Astrocyte (in vitro differentiated cells and primary cell): ENCODE data around the gene PGGHG. TPM values are rescaled to one million over a fixed set of nuclear protein-coding genes. Genes with fewer than 3 reads are reported as not detected.

Experiments used
- DNase-seq: peaks from one replicate; pipeline ENCODE4 v3.0.0-alpha.2; 2010; ENCODE audit warnings: low read depth
- FAIRE-seq: peaks from 2 replicates; lab custom pipeline; 2011; peaks lifted over from hg19 to GRCh38; lab: Jason Lieb, UNC
- H2AFZ ChIP-seq: 2 replicates; pipeline ENCODE4 v1.6.0; 2012; ENCODE audit warnings: low read depth, low read length, inconsistent platforms
- H3K27ac ChIP-seq: 2 replicates; pipeline ENCODE4 v1.5.1; 2011; ENCODE audit warnings: low read depth, low read length, inconsistent platforms
- H3K27me3 ChIP-seq: 2 replicates; pipeline ENCODE4 v1.6.0; 2011; ENCODE audit warnings: low read length, inconsistent platforms; ENCODE audit not compliant: insufficient read depth
- H3K36me3 ChIP-seq: 2 replicates; pipeline ENCODE4 v1.5.1; 2011; ENCODE audit warnings: low read length, inconsistent platforms; ENCODE audit not compliant: insufficient read depth
- H3K4me1 ChIP-seq: 2 replicates; pipeline ENCODE4 v1.5.1; 2011; ENCODE audit warnings: low read length, inconsistent platforms; ENCODE audit not compliant: insufficient read depth
- H3K4me2 ChIP-seq: 2 replicates; pipeline ENCODE4 v1.6.0; 2012; ENCODE audit warnings: low read length, inconsistent platforms
- H3K4me3 ChIP-seq: 2 replicates; pipeline ENCODE4 v1.5.1; 2011; ENCODE audit warnings: low read depth, mild to moderate bottlenecking, low read length, inconsistent platforms; ENCODE audit not compliant: insufficient read depth
- H3K79me2 ChIP-seq: 2 replicates; pipeline ENCODE4 v1.6.0; 2012; ENCODE audit warnings: mild to moderate bottlenecking, low read length, inconsistent platforms; ENCODE audit not compliant: insufficient read depth
- H3K9ac ChIP-seq: 2 replicates; pipeline ENCODE4 v1.6.0; 2012; ENCODE audit warnings: mild to moderate bottlenecking, low read length, inconsistent platforms
- H3K9me3 ChIP-seq: 2 replicates; pipeline ENCODE4 v1.5.1; 2012; ENCODE audit warnings: low read depth, mild to moderate bottlenecking, low read length, inconsistent platforms; ENCODE audit not compliant: insufficient read depth
- H4K20me1 ChIP-seq: 2 replicates; pipeline ENCODE4 v1.6.0; 2012; ENCODE audit warnings: low read length, inconsistent platforms; ENCODE audit not compliant: insufficient read depth
- H3K27ac Mint-ChIP-seq: one replicate; pipeline ENCODE4 v1.8.0; 2021; ENCODE audit warnings: mild to moderate bottlenecking, mixed read lengths; ENCODE audit not compliant: unreplicated experiment
- H3K27me3 Mint-ChIP-seq: one replicate; pipeline ENCODE4 v1.8.0; 2021; ENCODE audit warnings: low read depth, mixed read lengths; ENCODE audit not compliant: unreplicated experiment
- H3K36me3 Mint-ChIP-seq: one replicate; pipeline ENCODE4 v1.8.0; 2021; ENCODE audit warnings: low read depth, mixed read lengths; ENCODE audit not compliant: unreplicated experiment
- H3K4me1 Mint-ChIP-seq: one replicate; pipeline ENCODE4 v1.8.0; 2021; ENCODE audit warnings: low read depth, mixed read lengths; ENCODE audit not compliant: unreplicated experiment
- H3K4me3 Mint-ChIP-seq: one replicate; pipeline ENCODE4 v1.8.0; 2021; ENCODE audit warnings: mild to moderate bottlenecking, moderate library complexity, mixed read lengths; ENCODE audit not compliant: unreplicated experiment
- H3K9me3 Mint-ChIP-seq: one replicate; pipeline ENCODE4 v1.8.0; 2021; ENCODE audit warnings: mild to moderate bottlenecking, mixed read lengths; ENCODE audit not compliant: unreplicated experiment
- EZH2 ChIP-seq: IDR thresholded peaks from 2 replicates; pipeline ENCODE4 v1.6.1; 2012; ENCODE audit warnings: mild to moderate bottlenecking, low read length, inconsistent platforms; ENCODE audit not compliant: insufficient read depth
- total RNA-seq: library from RNA; stranded (reverse); gene quantifications from 2 replicates; pipeline ENCODE4 v1.2.1, GENCODE V29; 2021
- TF ChIP-seq, protein P1 (sequence below): IDR thresholded peaks from 2 replicates; pipeline ENCODE4 v1.5.1; 2011; ENCODE audit warnings: low read depth, mild to moderate bottlenecking, inconsistent platforms, low read length, moderate library complexity; ENCODE audit not compliant: insufficient read depth

The PGGHG gene
- total RNA-seq, 1 donor from 2014 or later = 25.1 TPM

- Histone ChIP-seq H2AFZ (no peak overlapping the region), H3K9ac (no peak overlapping the region), H3K79me2 (no peaks in the 10 kb centered on the region), H3K27ac (no peak overlapping the region), H3K9me3 (no peaks in the 10 kb centered on the region), H3K4me1 (no peaks in the 10 kb centered on the region), H4K20me1 (no peaks in the 10 kb centered on the region), H3K36me3 (no peaks in the 10 kb centered on the region), H3K4me2 (no peak overlapping the region), H3K27me3 (peaks cover 13% of the 10 kb centered on the region), H3K4me3 (no peak overlapping the region)
- Mint-ChIP-seq H3K27me3 (peaks cover 27% of the 10 kb centered on the region), H3K36me3 (no peaks in the 10 kb centered on the region), H3K4me1 (no peaks in the 10 kb centered on the region), H3K4me3 (no peak overlapping the region), H3K9me3 (peaks cover 2% of the 10 kb centered on the region), H3K27ac (no peak overlapping the region)
- FAIRE-seq (no peak), DNase-seq (no peak)
- TF ChIP-seq, protein P1, sequence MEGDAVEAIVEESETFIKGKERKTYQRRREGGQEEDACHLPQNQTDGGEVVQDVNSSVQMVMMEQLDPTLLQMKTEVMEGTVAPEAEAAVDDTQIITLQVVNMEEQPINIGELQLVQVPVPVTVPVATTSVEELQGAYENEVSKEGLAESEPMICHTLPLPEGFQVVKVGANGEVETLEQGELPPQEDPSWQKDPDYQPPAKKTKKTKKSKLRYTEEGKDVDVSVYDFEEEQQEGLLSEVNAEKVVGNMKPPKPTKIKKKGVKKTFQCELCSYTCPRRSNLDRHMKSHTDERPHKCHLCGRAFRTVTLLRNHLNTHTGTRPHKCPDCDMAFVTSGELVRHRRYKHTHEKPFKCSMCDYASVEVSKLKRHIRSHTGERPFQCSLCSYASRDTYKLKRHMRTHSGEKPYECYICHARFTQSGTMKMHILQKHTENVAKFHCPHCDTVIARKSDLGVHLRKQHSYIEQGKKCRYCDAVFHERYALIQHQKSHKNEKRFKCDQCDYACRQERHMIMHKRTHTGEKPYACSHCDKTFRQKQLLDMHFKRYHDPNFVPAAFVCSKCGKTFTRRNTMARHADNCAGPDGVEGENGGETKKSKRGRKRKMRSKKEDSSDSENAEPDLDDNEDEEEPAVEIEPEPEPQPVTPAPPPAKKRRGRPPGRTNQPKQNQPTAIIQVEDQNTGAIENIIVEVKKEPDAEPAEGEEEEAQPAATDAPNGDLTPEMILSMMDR = no peak
- TF ChIP-seq EZH2 = no peak
These were observed 19.6 kb upstream of the PGGHG start for GRCh38 chr11:269146-269890.

DNA sequence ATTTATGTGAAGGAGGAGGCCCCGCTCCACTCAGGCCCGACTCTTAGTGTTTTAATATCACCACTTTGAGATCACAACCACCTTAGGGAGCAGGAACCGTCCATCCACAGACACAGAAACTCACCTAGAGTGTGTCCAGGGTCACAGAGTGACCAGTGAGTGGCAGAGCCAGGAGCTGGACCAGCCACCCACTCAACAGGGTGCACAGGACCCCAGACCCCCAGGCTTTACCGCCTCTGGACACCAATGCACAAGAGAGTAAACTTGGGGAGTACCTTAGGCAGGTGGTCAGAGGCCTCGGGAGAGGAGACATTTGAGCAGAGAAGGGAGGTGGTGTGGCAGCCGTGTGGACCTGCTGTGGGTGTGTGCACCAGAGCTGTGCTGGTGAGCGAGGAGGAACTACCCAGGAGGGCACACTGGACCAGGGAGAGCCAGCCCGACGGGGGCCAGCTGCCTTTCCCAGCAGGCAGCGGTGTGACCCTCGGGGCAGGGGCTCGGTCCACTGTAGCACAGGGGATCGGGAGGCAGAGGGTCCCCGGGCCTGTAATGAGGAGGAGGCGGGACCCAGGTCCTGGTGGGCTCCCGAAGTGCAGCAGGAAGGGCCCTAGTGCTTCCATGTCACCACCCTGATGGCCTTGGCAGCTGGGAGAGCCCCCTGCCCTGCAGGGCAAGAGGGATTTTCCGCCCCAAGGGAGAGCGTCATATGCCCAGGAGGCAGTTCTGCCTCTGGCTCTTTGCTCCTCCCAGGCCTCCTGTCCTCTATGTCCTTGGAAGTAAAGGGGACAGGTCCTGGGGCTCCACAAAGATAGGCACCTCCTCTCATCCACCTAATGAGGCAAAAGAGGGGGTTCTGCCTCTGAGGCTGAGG, 18.2 kb upstream of the PGGHG start:
- Histone ChIP-seq H3K27ac (no peak overlapping the region), H3K9ac (no peak overlapping the region), H3K36me3 (no peaks in the 10 kb centered on the region), H3K27me3 (peaks cover 19% of the 10 kb centered on the region), H3K4me1 (no peaks in the 10 kb centered on the region), H3K79me2 (no peaks in the 10 kb centered on the region), H4K20me1 (no peaks in the 10 kb centered on the region), H2AFZ (no peak overlapping the region), H3K9me3 (no peaks in the 10 kb centered on the region), H3K4me3 (no peak overlapping the region), H3K4me2 (no peak overlapping the region)
- TF ChIP-seq, protein P1 = no peak
- no peak for TF ChIP-seq EZH2
- no peak overlapping the region for H3K27ac Mint-ChIP-seq
- H3K4me3 Mint-ChIP-seq = no peak overlapping the region
- no peak for DNase-seq
- FAIRE-seq = no peak
- H3K9me3 Mint-ChIP-seq = peaks cover 7% of the 10 kb centered on the region
- H3K27me3 Mint-ChIP-seq = peaks cover 27% of the 10 kb centered on the region
- H3K36me3 Mint-ChIP-seq = no peaks in the 10 kb centered on the region
- no peaks in the 10 kb centered on the region for H3K4me1 Mint-ChIP-seq
